ENCODE data around the gene SRRT. TPM values are rescaled to one million over a fixed set of nuclear protein-coding genes. Genes with fewer than 3 reads are reported as not detected.

SRRT gene
- total RNA-seq, 1 donor from 2014 or later = 61.1 TPM

DNA sequence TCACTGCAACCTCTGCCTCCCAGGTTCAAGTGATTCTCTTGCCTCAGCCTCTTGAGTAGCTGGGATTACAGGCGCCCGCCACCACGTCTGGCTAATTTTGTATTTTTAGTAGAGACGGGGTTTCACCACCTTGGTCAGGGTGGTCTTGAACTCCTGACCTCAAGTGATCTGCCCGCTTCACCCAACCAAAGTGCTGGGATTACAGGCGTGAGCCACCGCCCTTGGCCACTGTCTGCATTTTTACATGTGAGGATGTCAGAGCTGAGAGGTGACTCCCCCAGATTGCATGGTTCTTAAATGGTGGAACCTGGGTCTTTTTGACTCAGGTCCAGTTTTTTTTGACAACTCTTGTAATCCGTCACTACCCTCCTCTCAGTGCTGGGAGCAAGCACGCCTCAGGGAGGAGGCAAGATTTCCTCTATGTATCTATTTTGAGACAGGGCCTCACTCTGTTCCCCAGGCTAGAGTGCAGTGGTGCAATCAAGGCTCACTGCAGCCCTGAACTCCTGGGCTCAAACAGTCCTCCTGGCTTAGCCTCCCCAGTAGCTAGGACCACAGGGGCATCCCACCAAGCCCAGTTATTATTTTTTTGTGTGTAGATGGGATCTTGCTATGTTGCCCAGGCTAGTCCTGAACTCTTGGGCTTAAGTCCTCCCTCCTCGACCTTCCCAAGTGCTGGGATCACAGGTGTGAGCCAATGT is 1.2 kb upstream of the SRRT start:
- DNase-seq = no peak
- intact Hi-C loops (cut with DNase I) = no loop called here

DNA sequence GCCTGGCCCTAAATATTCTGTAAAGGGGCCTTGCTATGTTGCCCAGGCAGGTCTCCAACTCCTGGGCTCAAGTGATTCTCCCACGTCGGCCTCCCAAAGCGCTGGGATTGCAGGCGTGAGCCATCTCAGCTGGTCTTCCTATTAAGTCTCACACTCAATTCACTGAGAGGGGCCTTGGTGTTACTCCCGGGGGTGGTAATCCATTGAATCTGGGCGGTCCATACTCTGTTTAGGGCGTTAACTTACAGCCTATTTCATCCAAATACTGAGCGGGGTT is 665 bp upstream of the SRRT start:
- DNase-seq (no peak), ATAC-seq (ENCODE audit: poor library complexity) (peak; percentile 1)
- intact Hi-C loops (cut with DNase I) = no loop called here

More for the DNA sequence above, 1.2 kb upstream of the SRRT start:
- no peak for ATAC-seq (ENCODE audit: poor library complexity)

DNA sequence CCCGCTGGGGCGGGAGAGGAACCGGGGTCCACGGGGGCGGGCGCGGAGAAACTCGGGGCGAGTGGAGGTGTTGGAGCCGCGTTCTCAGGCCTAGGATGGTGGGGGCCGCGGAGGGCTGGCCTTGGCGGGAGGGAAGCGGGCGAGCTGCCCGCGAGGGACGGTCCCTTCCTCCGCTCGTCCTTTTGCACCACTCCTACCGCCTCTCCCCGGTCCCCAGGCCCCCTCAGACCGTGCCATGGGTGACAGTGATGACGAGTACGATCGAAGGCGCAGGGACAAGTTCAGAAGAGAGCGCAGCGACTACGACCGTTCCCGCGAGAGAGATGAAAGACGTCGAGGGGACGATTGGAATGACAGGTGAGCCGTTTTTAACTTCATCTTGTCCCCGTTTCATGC is 451 bp downstream of the SRRT start:
- peak; percentile 44 for ATAC-seq (ENCODE audit: poor library complexity)
- DNase-seq = no peak
- intact Hi-C loops (cut with DNase I) = no loop called here

DNA sequence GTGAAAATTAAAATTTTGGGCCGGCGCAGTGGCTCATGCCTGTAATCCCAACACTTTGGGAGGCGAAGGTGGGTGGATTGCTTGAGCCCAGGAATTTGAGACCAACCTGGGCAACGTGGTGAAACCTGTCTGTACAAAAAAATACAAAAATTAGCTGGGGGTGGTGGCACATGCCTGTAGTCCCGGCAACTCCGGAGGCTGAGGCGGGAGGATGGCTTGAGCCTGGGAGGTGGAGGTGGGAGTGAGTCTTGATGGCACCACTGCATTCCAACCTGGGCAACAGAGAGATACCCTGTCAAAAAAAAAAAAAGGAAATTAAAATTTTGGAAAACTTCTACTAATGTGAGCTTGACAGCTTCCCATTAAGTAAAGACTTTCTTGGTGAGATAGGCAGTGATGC is 3.1 kb downstream of the SRRT start:
- DNase-seq (no peak), ATAC-seq (ENCODE audit: poor library complexity) (no peak)
- intact Hi-C loops (cut with DNase I) = no loop called here

DNA sequence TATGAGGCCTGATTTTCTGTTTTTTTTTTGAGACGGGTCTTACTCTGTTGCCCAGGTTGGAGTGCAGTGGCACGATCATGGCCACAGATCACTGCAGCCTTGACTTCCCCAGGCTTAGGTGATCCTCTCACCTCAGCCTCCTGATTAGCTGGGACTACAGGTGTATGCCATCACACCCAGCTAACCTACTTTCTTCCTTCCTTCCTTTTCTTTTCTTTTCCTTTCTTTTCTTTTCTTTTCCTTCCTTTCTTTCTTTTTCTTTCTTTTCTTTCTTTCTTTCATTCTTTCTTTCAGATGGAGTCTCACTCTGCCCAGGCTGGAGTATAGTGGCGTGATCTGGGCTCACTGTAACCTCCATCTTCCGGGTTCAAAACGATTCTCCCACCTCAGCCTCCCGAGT is 3.8 kb downstream of the SRRT start:
- DNase-seq (no peak), ATAC-seq (ENCODE audit: poor library complexity) (no peak)
- intact Hi-C loops (cut with DNase I) = no loop called here

DNA sequence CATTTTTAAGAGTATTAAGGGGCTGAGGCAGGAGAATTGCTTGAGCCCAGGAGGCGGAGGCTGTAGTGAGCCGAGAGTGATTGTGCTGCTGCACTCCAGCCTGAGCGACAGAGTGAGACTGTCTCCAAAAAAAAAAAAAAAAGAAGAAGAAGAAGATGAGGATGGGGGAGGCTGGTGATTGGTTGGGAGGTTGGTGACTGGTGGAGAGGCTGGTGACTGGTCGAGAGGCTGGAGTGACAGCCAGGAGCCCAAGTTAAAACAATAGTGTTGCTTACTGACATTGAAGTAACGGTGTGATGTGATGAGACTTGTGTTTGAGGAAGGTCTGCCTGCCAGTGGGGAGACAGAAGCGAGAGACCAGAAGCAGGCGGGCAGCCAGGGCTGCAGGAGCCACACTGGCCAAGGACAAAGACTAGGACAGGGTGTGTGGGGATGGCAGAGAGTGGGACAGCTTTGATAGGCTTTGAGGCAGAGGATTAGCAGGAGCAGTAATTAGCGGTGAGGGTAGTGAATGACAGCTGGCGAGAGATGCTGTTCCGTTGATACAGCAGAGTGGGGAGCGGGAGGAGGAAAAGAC is 4.9 kb downstream of the SRRT start:
- intact Hi-C loops (cut with DNase I) = no loop called here
- no peak for DNase-seq
- peak; percentile 57 for ATAC-seq (ENCODE audit: poor library complexity)

DNA sequence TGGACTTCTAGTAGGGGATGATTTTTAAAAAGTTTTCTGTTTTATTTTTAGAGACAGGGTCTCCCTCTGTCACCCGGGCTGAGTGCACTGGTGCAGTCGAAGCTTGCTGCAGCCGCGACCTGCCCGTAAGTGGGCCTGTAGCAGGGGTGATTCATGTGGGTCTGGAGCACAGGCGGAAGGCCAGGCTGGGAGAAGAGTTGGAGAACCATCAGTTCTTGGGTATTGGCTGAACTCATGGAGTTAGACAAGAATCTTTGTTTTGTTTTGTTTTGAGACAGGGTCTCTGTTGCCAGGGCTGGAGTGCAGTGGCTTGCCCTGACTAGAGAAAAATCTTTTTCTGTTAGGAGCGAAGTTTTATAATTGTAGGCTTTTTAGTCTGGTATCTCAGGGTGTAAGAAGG is 5.7 kb downstream of the SRRT start:
- DNase-seq (no peak), ATAC-seq (ENCODE audit: poor library complexity) (no peak)
- intact Hi-C loops (cut with DNase I) = no loop called here

DNA sequence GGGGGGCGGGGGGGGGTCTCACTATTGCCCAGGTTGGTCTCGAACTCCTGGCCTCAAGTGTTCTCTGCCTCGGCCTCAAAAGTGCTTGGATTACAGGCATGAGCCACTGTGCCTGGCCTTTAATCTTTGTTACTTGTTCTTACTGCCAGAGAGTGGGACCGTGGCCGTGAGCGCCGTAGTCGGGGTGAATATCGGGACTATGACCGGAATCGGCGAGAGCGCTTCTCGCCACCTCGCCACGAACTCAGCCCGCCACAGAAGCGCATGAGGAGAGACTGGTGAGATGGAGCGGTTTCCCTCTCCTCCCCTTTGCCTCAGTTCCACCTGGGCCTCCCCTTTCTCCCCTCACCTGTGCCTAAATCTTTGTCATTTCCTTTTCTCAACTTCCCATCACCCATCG is 6.2 kb downstream of the SRRT start:
- intact Hi-C loops (cut with DNase I) = no loop called here
- no peak for DNase-seq

DNA sequence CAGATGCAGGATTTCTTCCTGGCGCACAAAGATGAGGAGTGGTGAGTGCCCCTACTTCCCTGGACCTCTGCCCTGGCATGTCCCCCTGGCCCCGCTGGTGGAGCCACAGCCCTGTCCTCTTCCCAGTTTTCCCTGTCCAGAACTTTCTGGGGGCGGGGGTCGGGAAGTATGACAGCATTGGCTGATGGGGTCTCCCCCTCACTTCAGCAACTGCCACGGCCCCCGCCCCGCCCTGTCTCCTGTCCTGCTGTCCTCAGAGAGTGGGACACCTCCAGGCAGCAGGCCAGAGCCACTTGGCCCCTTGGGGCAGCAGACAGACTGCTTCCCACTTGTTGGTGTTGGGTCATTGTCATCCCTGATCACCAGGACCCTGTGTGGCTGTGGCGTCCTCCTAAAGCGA is 7.3 kb downstream of the SRRT start:
- ATAC-seq (ENCODE audit: poor library complexity) (no peak), DNase-seq (no peak)
- intact Hi-C loops (cut with DNase I) = no loop called here

More for the DNA sequence above, 6.2 kb downstream of the SRRT start:
- no peak for ATAC-seq (ENCODE audit: poor library complexity)

DNA sequence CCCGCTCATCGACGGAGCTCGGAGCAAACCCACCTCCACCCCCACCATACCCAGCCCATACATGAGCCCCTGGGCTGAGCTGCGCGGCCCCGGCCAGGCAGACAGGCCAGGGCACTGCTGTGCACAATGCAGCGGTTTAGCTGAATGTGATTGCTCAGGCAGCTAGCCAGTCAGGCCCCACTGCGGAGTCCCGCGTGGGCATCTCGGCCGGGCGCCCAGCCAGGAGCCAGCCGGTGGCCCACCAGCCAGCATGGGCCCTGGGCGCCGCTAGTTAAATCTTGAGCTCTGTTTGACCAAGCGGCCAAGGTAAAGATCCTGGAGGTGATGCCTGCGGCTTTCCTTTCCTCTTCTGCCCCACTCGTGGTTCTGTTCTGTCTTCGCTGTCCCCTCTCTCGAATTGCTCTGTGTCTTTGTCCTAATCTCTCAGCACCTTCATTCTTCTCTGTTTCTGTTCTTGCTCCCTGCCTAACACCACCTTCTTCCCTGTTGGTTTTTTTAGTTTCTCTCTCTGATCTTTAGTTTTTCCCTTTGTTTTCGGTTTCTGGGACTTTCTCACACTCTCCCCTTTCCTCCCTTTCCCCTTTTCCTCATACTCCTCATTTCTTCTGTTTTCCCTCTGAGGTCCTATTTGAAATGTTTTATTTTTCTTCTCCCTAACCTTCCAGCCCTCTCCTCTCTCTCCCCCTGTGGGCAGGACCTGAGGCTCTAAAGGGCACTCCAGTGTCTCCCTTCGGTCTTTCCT is 8.1 kb downstream of the SRRT start:
- no peak for DNase-seq
- no peak for ATAC-seq (ENCODE audit: poor library complexity)
- intact Hi-C loops (cut with DNase I) = no loop called here

DNA sequence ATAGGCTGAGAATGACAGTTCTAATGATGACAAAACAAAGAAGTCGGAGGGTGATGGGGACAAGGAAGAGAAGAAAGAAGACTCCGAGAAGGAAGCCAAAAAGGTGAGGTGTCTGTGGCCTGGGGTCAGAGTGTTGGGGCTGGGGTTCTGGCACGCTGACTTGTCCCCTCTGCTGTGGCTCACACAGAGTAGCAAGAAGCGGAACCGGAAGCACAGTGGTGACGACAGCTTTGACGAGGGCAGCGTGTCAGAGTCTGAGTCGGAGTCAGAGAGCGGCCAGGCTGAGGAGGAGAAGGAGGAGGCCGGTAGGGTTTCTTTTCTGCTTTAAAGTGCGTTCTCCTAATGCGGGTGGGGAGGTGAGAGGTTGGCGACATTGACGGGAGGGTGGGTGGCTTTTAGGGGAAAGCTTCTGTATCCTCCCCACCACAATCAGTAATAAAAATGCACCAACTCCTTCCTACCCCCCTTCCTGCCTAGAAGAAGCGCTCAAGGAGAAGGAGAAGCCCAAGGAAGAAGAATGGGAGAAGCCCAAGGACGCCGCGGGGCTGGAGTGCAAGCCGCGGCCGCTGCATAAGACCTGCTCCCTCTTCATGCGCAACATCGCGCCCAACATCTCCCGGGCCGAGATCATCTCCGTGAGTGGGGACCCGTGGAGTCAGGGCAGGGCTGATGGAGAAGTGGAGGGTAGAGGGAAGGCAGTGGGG is 10.0 kb downstream of the SRRT start:
- ATAC-seq (ENCODE audit: poor library complexity) = no peak
- intact Hi-C loops (cut with DNase I) = no loop called here
- no peak for DNase-seq

DNA sequence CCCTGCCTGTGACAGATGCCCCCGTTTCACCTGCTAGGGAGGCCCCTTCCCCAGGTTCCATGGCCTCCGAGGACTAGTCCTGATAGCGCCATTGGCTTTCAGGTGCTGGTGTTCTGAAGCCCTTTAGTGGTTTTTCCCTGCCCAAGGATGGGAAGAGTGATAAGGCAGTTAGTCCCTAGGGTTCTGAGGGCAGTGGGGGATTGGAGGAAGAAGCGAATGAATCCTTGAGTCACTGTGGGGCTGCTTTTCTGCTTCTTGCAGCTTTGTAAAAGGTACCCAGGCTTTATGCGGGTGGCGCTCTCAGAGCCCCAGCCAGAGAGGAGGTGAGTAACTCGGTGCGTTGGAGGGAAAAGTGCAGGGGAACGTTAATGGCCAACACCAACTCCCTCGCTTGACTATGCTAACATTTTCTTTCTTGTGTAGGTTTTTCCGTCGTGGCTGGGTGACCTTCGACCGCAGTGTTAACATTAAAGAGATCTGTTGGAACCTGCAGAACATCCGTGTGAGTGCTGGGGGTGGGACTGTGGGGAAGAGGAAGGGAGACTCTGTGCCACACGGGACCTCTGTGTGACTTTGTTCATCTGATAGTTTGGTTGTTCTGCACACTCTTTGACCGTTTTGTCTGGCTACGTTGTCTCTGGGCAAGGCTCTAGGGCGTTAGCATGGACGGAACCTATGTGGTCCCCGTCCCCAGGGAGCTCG is 10.7 kb downstream of the SRRT start:
- DNase-seq (no peak), ATAC-seq (ENCODE audit: poor library complexity) (no peak)
- intact Hi-C loops (cut with DNase I) = no loop called here

DNA sequence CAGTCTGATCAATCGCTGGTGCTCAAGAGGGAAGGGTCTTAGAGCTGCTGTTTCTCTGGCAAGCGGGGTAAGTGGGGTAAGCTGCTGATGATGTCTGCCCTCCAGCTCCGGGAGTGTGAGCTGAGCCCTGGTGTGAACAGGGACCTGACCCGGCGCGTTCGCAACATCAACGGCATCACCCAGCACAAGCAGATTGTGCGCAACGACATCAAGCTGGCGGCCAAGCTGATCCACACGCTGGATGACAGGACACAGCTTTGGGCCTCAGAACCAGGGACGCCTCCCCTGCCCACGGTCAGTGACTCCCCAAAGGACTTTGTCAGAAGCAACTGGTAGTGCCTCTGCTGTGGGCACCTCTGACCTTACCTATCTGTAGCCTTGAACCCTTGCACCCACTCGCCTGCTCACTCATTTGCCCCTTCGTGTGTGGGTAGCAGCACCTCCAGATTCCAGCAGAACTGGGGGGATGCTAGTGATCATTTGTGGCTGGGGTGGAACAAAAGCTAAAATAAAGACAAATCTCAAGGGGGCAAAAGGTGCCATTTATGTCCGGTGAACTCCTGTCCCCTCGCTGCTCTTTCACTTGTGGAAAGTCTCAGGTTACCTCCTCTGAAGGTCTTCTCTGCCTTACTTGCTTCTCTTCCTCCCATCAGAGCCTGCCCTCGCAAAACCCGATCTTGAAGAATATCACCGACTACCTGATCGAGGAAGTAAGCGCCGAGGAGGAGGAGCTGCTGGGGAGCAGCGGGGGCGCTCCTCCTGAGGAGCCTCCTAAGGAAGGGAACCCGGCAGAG is 11.4 kb downstream of the SRRT start:
- DNase-seq = no peak

DNA sequence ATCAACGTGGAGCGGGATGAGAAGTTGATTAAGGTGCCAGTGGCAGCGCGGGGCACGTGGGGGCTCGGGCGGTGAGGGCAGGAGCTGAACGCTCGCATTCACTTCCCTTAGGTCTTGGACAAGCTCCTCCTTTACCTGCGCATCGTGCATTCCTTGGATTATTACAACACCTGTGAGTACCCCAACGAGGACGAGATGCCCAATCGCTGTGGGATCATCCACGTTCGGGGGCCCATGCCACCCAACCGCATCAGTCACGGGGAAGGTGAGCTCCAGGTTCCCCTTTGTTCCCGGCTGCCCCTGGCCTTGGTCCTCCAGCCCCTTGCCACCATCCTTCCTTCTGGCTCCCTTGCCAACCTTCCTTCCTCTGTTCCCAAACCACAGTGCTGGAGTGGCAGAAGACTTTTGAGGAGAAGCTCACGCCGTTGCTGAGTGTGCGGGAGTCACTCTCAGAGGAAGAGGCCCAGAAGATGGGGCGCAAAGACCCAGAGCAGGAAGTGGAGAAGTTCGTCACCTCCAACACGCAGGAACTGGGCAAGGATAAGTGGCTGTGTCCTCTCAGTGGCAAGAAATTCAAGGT is 12.1 kb downstream of the SRRT start:
- intact Hi-C loops (cut with DNase I) = no loop called here
- DNase-seq = no peak
- no peak for ATAC-seq (ENCODE audit: poor library complexity)

More for the DNA sequence above, 11.4 kb downstream of the SRRT start:
- no peak for ATAC-seq (ENCODE audit: poor library complexity)
- intact Hi-C loops (cut with DNase I) = no loop called here

DNA sequence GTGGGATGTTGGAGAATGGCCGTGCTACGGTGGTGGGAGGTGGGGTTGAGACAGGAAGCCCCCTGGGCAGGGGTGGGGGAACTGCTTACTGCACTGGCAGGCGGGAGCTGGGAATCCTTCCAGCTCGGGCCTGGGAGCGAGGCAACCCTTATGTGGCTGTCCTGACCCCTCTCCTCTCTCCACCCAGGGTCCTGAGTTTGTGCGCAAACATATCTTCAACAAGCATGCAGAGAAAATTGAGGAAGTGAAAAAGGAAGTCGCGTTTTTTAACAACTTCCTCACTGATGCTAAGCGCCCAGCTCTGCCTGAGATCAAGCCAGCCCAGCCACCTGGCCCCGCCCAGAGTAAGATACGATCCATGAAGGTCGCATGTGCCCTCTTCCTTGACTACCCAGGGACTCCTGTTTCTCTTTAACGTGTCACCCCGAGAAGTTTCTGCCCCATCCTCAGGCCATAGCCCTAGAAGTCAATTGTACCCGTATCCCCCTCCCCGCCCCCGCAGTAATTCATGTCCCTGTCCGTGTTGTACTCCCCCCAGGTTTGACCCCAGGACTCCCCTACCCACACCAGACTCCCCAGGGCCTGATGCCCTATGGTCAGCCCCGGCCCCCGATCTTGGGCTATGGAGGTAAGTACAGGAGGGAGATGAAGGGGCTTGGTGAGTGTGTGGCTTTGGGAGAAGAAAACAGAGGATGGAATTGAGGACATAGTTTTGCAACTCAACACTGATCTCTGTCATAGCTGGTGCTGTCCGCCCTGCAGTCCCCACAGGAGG is 12.8 kb downstream of the SRRT start:
- intact Hi-C loops (cut with DNase I) = no loop called here
- DNase-seq (peak; percentile 68), ATAC-seq (ENCODE audit: poor library complexity) (no peak)

DNA sequence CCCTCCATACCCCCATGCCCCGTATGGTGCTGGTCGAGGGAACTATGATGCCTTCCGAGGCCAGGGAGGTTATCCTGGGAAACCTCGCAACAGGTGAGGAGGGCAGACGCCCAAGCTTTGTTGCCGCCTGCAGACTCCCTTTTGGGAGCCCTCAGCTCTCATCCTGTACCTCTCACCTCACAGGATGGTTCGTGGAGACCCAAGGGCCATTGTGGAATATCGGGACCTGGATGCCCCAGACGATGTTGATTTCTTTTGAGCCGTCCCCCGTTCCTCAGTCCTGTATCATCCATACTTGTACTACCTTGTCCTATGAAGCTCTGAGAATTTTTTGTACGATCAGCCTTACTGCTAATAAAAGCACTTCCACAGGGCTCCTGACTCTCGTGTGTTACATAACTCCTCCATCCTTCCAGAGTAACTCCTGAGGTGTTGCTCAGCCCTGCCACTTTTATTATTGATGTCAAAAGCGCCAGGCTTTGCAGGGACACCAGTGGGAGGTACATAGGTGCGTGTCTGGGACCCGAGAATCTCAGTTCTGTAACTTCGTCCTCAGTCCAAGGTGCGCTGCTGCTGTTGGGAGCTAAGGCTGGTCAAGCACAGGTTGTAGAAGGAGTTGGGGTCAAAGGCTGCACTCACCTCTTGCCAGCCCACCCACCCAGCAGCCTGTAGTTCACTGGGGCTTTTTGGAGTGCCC is 13.5 kb downstream of the SRRT start:
- intact Hi-C loops (cut with DNase I) = no loop called here
- DNase-seq (no peak), ATAC-seq (ENCODE audit: poor library complexity) (no peak)

Data from Right ventricle myocardium superior (tissue), 1 donor.